GM19372 (cell line): ENCODE results near the gene GPR26.

ENCODE experiments used
- ATAC-seq: cut with Tn5 transposase; IDR thresholded peaks from one replicate; pipeline ENCODE4 v1.9.1; 2021; ENCODE audit warnings: mild to moderate bottlenecking, low read depth, moderate library complexity; ENCODE audit not compliant: unreplicated experiment

The GPR26 gene

GRCh38 chr10:123645016-123645415, 21.1 kb upstream of the GPR26 start:
- ATAC-seq: no peak

DNA sequence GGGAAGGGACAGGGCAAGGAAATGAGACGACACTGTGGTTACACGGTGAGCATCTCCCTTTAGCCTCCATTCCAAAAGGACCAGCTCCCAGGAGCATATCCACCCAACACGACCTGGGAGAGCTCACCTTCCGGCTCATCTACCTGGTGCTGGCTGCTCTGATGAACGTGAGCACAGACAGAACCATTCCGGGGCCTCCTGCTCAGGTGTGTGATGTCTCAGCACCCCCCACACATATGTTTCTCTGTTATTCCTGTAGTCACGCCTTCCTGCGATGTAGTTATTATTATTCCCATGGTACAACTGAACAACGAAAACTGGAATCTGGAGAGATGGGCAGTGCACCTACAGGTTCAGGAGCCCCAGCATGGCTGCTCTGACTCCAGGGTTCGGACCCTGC, 20.5 kb upstream of the GPR26 start:
- no peak for ATAC-seq

GRCh38 chr10:123648595-123648994, 17.6 kb upstream of the GPR26 start:
- ATAC-seq: no peak

GRCh38 chr10:123649676-123650075, 16.5 kb upstream of the GPR26 start:
- no peak for ATAC-seq

DNA sequence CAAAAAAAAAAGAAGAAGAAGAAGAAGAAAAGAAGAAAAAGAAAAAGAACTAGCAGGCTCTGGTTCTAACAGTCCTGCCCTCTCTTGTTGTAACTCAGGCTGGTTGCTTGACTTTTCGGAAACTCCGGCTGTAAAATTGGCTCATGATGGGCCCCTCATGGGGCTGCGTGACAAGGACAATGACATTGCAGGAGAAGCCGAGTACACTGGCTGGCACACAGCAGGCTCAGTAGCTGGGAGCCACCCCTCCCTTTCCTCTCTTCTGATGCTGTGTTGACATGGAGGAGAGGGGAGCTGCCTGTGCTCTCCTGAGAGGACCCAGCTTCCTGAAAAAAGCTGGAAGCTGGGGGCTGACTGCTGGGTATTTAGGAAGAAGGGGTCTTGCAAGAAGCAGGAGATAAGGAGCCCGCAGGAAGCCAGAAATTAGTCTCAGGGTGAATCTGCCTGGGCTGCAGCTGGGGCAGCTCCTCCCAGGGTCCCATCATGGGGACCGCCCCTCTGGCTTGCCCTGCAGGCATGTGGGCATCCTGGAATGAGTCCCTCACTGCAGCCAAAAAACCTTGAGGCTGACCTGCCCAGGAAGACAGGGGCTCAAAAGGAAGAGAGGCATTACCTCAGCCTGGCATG, 14.6 kb upstream of the GPR26 start:
- ATAC-seq: no peak

GRCh38 chr10:123655751-123656150, 10.4 kb upstream of the GPR26 start:
- ATAC-seq: no peak

- no peak for ATAC-seq
Measured at GRCh38 chr10:123663522-123663921, 2.6 kb upstream of the GPR26 start.

DNA sequence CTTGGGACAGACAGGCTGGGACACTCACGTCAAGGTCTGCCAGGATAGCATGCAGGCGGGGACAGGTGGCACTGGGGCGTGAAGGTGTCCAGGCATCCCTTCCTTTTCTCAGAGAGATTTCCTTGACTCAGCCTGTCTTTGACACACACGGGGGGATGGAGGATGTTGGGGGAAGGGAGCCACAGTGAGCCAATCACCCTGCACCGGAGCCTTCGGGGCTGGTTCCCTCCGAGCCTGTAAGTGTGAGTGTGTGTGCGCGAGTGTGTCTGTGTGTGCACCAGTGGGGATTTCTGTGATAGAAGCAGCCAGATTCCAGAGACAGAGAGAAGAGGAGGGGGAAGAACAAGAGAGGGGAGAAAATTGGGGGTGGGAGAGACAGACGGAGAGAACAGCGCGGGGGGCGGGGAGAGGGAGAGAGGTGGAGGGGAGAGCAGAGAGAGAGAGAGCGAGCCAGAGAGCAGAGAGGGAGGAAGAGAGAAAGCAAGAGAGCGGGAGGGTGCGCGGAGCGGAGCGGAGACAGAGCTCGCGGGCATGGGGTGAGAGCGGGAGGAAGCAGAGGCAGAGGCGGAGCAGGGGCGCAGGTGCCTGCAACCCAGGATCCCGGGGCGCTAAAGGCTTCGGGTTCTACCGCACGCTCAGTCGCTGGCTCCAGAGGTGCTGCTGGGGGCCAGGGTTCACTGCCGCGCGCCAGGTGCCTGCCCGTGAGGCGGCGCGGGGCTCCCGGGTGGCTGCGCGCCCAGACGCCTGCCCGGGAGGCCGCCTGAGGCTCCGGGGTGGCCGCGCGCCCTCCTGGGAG, 466 bp upstream of the GPR26 start:
- ATAC-seq: no peak

DNA sequence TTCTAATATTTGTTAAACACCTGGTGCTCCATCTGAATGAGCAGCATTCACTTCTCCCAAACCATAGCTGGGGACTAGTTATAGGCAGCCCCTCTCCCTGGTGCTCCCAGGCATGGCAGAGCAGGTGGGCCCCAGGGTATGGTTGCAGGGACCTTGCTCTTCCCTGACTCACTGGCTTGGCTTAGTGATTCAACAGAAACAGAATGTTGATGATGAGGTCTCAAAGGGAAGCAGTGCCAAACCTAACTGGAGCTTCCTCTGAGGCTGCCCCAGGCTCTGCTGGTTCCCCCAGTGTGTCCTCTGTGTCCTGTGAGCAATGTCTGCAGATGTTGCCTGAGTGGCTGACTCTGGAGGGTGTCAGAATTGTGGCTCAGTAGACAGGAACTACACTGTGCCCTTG, 3.7 kb downstream of the GPR26 start:
- ATAC-seq: no peak

- no peak for ATAC-seq
Measured at GRCh38 chr10:123673198-123673597, 7.0 kb downstream of the GPR26 start.

DNA sequence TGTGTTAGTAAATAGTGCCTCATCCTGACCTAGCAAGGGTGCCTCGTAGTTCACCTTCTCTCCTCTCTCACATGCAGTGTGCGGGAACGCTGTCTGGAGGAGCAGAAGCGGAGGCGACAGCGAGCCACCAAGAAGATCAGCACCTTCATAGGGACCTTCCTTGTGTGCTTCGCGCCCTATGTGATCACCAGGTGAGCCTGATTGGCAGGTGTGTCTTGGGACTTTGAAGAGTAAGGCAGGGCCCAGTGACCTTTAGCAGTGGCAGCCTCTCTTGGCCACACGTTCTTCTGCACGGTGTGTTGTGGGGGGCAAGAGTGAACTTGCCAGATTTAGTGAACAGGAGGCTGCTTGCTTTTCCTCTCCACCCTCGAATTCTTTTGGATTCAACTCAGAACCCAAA, 8.6 kb downstream of the GPR26 start:
- ATAC-seq: no peak

DNA sequence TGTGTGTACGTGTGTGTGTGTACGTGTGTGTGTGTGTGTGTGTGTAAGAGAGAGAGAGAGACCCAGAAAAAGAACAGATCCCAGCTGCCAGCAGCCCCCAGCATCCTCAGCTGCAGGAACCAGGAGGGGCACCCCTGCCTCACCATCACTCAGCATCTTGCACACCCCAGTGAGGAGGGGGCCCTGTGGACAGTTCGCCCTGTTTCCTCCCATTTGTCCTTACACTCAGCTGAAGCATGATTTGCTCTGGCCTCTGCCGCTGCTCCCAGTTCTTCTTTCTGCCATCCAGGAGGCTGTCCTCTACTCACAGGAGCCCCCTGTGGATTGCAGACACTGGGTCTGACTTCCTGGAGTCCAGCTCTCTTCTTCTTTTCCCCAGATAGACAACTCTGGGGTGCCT, 9.7 kb downstream of the GPR26 start:
- ATAC-seq: no peak

- ATAC-seq: no peak
Measured at GRCh38 chr10:123677556-123677955, 11.4 kb downstream of the GPR26 start.

DNA sequence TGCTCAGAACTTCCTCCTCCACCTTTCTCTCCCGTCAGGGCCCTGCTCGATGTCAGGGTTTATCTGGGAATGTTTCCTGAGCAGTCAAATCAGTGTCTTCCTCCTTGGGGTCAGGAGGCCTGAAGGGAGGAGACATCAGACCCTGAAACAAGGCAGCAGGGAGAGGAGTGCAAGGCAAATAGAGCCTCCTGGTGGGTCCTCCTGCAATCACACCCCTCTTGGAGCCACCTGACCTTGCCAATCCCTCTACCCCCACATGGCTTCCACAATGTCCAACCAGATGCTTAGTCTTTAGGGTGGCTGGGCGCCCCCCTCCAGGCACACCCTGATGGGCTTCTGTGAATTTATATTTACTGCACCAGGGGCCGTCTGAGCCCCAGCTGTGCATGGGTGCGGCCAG, 12.2 kb downstream of the GPR26 start:
- ATAC-seq: no peak

DNA sequence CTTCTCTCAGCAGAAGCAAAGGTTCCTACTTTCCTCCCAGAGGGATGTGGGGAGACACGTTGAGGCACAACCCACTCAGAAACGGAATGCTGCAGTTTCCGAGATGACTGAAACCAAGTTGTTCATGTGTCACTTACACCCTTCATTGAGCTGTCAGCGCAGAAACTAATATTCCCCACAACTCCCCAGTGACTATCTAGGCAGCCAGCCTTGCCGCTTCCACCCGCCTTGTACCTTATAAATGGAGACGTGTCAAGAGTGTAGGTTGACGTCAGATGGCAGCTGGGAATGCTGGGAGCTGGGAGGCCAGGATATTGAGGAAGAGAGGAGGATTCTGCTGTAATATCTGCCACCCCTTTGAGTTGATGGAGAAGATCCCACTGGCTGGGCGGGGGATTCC, 15.1 kb downstream of the GPR26 start:
- no peak for ATAC-seq

GRCh38 chr10:123682477-123682876, 16.3 kb downstream of the GPR26 start:
- ATAC-seq: no peak

- no peak for ATAC-seq
Measured at GRCh38 chr10:123683459-123683858, 17.3 kb downstream of the GPR26 start.

GRCh38 chr10:123683865-123684264, 17.7 kb downstream of the GPR26 start:
- no peak for ATAC-seq

GRCh38 chr10:123685260-123685659, 19.1 kb downstream of the GPR26 start:
- no peak for ATAC-seq

DNA sequence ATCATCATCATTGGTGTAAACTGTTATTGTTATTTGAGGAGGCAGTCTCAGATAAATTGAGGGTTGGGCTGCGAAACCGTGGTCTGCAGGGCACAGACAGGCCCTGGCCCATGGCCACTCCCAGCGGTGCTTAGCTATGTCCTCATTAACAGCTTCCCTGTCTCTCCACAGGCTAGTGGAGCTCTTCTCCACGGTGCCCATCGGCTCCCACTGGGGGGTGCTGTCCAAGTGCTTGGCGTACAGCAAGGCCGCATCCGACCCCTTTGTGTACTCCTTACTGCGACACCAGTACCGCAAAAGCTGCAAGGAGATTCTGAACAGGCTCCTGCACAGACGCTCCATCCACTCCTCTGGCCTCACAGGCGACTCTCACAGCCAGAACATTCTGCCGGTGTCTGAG, 21.6 kb downstream of the GPR26 start:
- ATAC-seq: no peak

GRCh38 chr10:123689880-123690279, 23.7 kb downstream of the GPR26 start:
- no peak for ATAC-seq

DNA sequence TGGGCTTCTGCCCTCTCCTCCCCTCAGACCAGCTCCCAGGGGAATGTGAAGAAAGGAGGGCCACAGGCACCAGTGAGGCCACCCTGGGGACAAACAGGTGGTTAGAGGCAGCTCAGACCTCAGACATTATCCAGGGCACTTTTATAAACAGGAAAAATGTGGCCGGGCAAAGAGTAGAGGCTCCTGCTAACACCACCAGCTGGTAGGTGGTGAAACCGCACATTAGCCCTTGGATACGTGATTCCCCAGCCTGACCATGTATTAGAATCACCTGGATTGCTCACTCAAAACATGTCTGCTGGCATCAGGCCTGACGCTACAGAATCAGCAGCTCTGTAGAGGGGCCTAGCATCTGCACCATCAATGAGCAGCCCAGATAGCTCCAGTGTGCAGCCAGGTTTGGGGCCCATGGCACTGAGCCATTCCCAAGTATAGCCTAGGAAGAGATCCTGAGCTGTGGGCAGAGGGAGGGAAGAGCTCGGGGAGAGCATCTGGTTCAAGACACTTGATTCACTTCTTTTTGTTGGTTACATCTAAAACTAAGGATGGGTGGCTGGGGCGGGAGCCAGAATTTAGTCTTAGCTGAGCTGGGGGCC, 37.1 kb downstream of the GPR26 start:
- ATAC-seq: no peak
